Measurements from ENCODE around the gene TMEFF2. TPM values are rescaled to one million over a fixed set of nuclear protein-coding genes. Genes with fewer than 3 reads are reported as not detected.

The TMEFF2 gene
- total RNA-seq, 1 experiment from 2014 or later, result 2.2 TPM

DNA sequence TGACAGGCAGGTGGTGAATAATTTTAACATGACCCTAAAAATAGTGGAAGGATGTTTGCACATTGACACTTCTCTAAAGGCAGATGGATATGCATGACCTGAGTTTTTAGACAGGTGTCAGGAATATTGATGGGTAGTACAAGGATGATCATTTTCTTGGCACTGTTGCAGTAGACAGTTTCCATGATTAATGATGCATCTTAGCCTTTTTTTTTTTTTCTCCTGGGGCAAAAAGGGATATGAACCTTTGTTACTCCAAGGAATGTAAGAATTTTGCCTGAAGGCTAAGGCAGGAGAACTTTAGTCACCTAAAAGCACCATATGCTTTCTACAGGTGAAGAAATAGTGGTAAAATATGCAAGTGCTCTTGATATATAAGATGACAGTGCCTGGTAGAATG, 211.5 kb downstream of the TMEFF2 start:
- Histone ChIP-seq H3K4me3 (no peak overlapping the region), H3K36me3 (no peaks in the 10 kb centered on the region), H3K9me3 (no peaks in the 10 kb centered on the region), H3K27me3 (no peaks in the 10 kb centered on the region)
- no peak for DNase-seq

GRCh38 chr2:191981706-191982105, 213.0 kb downstream of the TMEFF2 start:
- H3K9me3 ChIP-seq, result no peaks in the 10 kb centered on the region
- no peaks in the 10 kb centered on the region for H3K36me3 ChIP-seq
- DNase-seq, result no peak
- no peak overlapping the region for H3K4me3 ChIP-seq
- no peaks in the 10 kb centered on the region for H3K27me3 ChIP-seq

DNA sequence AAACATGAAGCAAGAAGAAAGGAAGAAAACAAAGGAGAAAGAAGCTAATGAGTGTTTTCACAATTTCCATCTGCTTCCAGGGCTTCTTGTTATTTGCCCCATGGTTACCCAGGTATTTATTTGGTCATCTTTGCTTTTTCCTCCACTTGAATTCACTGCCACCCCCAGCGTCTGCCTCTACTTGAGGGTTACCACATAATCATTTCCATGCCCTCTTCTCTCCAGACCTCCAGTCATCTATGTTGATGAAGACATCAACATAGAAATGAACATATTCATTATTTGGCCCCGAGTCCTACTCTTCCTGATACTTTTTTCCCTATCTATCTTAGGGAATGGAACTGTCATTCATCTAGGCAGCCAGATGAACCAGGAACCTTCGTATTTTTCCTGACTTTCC, 214.2 kb downstream of the TMEFF2 start:
- no peaks in the 10 kb centered on the region for H3K9me3 ChIP-seq
- DNase-seq, result no peak
- H3K36me3 ChIP-seq, result no peaks in the 10 kb centered on the region
- no peaks in the 10 kb centered on the region for H3K27me3 ChIP-seq
- no peak overlapping the region for H3K4me3 ChIP-seq

DNA sequence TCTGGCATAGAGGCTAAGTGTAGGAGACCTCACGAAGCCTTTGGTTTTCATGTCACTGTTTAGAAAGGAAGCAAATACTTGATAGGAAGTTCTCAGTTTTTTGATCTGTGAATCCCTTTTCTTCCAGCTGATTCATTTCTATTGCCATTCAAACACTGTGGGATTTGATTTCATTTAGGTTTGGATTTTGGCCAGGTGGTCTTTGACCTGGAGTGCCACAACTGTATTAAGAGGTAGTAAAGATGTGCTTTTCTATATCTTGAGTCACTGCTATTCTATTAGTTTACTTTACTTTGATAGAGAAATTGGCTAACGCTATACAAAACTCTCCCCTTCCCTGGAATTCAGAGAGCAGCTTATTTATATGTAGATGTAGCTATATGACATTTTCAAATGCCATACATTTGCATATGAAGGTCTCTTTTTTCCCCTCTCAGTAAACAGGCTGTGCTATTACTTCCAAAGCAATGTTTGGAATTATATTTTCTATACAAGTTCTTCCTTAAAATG, 215.5 kb downstream of the TMEFF2 start:
- no peak overlapping the region for H3K4me3 ChIP-seq
- DNase-seq, result no peak
- no peaks in the 10 kb centered on the region for H3K36me3 ChIP-seq
- H3K27me3 ChIP-seq, result no peaks in the 10 kb centered on the region
- H3K9me3 ChIP-seq, result no peaks in the 10 kb centered on the region

GRCh38 chr2:191977754-191978153, 217.0 kb downstream of the TMEFF2 start:
- H3K36me3 ChIP-seq, result no peaks in the 10 kb centered on the region
- DNase-seq, result no peak
- H3K4me3 ChIP-seq, result no peak overlapping the region
- H3K9me3 ChIP-seq, result no peaks in the 10 kb centered on the region
- no peaks in the 10 kb centered on the region for H3K27me3 ChIP-seq

DNA sequence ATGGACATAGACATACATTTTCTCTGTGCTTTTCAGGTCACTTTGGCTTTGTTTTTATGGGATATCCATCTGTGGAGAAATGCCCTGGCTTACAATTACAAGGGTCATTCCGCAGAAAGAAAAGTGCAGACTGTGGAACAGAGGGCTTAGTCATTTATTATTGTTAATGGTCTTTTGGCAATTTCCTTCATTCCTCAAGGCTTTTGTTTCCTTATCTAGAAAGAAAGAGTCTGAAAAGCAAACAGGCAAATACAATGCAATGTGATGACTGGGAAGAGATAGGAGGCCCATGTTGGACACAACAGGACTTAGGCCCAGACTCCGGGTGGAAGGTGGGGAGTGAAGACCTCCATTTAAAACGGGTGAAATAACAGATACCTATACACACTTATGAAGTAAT, 218.3 kb downstream of the TMEFF2 start:
- Histone ChIP-seq H3K9me3 (no peaks in the 10 kb centered on the region), H3K27me3 (no peaks in the 10 kb centered on the region), H3K36me3 (no peaks in the 10 kb centered on the region), H3K4me3 (no peak overlapping the region)
- DNase-seq, result no peak

DNA sequence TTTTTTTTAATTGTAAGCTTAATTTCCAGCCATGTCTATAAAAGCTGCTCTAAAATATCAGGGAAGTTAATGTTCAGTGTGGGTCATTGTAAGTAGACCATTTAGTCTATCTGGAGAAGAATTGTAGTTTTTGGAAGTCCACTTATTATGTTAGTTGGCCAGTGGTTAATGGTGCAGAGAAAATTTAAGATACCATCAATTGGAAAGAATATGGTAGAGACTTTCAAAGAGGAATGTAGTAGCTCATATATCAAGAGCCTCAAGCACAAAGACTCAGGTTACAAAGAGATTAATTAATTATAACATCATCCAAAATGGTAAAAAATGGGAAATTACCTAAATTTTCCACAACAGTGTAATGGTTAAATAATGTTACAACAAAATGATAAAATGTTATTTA, 220.1 kb downstream of the TMEFF2 start:
- no peaks in the 10 kb centered on the region for H3K9me3 ChIP-seq
- H3K36me3 ChIP-seq, result no peaks in the 10 kb centered on the region
- no peaks in the 10 kb centered on the region for H3K27me3 ChIP-seq
- DNase-seq, result no peak
- H3K4me3 ChIP-seq, result no peak overlapping the region

DNA sequence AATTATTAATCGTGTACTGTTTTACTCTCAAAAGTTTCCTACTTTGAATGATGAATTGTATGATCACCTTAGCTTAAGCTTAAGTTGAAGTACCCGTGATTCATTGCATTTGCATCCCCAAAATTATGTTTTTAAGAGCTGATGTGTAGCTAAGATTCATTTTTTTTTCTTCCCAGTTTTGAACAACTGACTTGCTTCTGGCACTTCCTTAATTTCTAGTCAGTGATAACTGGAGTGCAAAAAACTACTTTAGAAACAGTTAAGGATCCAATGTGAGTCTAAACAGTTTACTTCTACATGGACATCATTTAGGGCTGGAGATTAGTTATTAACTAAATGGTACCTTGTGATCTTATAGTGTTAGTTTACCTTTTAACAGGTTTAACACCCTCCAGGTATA, 223.9 kb downstream of the TMEFF2 start:
- H3K4me3 ChIP-seq, result no peak overlapping the region
- H3K36me3 ChIP-seq, result no peaks in the 10 kb centered on the region
- no peaks in the 10 kb centered on the region for H3K27me3 ChIP-seq
- H3K9me3 ChIP-seq, result no peaks in the 10 kb centered on the region
- DNase-seq, result no peak

GRCh38 chr2:191968120-191968519, 226.6 kb downstream of the TMEFF2 start:
- H3K27me3 ChIP-seq, result no peaks in the 10 kb centered on the region
- H3K36me3 ChIP-seq, result no peaks in the 10 kb centered on the region
- no peaks in the 10 kb centered on the region for H3K9me3 ChIP-seq
- H3K4me3 ChIP-seq, result no peak overlapping the region
- DNase-seq, result no peak

DNA sequence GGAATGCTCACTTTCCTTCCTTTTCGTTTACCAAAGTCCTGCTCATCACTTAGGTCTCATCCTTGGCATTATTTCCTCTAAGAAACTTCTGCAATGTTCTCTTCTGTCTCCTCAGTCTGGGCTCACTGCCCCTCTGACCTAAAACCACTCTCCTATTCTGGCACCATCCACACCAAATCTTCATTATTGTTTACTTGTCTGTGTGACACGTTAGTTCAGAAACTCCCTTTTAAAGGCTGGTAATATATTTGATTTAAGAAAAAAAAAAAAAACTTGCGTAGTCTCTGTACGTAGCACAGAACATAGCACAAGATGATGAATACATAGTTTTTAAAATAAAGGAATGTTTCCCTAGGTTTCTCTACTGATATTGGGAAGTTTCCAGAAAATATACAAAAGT, 229.0 kb downstream of the TMEFF2 start:
- no peaks in the 10 kb centered on the region for H3K9me3 ChIP-seq

GRCh38 chr2:191961556-191961955, 233.2 kb downstream of the TMEFF2 start:
- Histone ChIP-seq H3K36me3 (no peaks in the 10 kb centered on the region), H3K27me3 (no peaks in the 10 kb centered on the region), H3K9me3 (no peaks in the 10 kb centered on the region), H3K4me3 (no peak overlapping the region)
- no peak for DNase-seq

More for the DNA sequence above, 229.0 kb downstream of the TMEFF2 start:
- H3K36me3 ChIP-seq, result no peaks in the 10 kb centered on the region
- H3K4me3 ChIP-seq, result no peak overlapping the region
- DNase-seq, result no peak
- no peaks in the 10 kb centered on the region for H3K27me3 ChIP-seq

DNA sequence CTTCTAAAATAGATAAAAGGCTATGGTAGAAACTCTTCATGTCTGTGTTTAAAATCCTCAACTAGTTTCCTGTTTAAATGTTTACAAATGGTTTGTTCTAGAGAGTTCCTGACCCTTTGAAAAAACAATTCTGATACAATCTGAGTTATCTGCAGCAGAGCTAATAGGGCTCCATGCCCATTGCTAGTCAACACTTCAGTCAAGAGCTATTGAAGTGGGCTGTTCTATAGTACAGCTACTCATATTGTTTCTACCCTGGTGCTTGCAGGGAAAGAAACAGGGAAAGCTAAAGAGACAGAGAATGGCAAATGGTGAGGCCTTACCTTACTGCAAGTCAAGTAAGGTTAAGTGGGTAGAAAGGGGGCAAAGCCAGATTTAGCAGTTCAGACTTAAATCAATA, 235.5 kb downstream of the TMEFF2 start:
- no peak overlapping the region for H3K4me3 ChIP-seq
- H3K9me3 ChIP-seq, result no peaks in the 10 kb centered on the region
- no peaks in the 10 kb centered on the region for H3K27me3 ChIP-seq
- no peak for DNase-seq
- no peaks in the 10 kb centered on the region for H3K36me3 ChIP-seq

DNA sequence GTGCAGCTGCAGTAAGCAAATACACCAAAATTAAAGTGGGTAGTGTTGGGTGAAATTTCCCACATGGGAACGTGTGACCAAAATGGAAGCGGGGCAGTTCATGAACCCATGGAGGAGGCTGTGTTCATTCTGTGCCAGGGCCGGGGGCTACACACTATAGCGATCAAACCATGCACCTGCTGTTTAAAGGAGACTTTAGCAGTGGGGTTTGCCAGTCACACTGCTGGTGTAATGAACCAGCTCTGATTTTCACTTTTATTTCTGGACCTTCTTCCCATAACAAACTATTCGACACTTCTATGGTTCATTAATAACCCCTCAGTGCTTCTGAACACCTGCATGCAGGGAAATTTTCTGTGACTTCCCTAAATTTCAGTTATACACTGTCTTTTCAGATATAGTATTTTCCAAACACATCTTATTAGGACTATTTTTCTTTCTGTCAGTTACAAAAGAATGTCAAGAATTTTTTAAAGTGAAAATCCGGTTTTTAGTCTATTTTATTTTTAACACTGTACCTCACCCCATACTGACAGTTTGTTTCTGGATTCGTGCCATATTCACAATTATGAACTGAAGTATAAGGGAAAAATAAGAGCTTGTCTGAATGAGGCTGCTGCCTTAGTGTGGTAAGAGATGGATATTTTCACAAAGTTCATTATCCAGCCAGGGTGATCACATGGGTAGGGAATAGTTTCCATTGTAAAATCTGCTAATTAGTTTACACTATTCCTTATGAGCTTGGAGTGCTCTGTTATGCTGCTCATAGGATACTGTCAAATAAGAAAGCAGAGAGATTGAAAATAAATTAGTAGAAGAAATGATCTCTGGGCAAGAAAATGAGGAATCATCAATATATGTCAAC, 236.5 kb downstream of the TMEFF2 start:
- DNase-seq, result no peak
- no peaks in the 10 kb centered on the region for H3K27me3 ChIP-seq
- H3K4me3 ChIP-seq, result no peak overlapping the region
- no peaks in the 10 kb centered on the region for H3K9me3 ChIP-seq
- no peaks in the 10 kb centered on the region for H3K36me3 ChIP-seq

DNA sequence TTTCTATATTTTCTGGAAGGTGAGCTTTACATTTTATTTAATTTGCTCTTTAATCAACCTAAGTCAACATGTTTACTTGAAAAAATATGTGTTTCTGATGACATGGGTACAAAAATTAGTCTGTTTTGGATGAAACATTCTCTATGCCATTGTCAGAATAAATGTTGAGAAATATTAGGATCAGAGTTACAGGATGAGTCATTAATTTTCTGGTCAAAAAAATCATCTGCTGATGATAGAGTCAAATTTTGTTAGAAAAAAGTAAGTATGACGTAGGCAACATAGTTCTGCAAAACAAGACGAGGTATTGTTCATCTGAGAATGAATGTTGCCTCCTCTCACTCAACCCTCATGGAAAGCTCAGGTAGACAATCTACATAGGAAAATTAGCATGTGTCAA, 240.3 kb downstream of the TMEFF2 start:
- no peaks in the 10 kb centered on the region for H3K27me3 ChIP-seq
- no peaks in the 10 kb centered on the region for H3K36me3 ChIP-seq
- no peaks in the 10 kb centered on the region for H3K9me3 ChIP-seq
- DNase-seq, result no peak
- H3K4me3 ChIP-seq, result no peak overlapping the region

GRCh38 chr2:191952515-191953270, 242.0 kb downstream of the TMEFF2 start:
- H3K9me3 ChIP-seq, result no peaks in the 10 kb centered on the region
- H3K27me3 ChIP-seq, result no peaks in the 10 kb centered on the region
- H3K4me3 ChIP-seq, result no peak overlapping the region
- no peaks in the 10 kb centered on the region for H3K36me3 ChIP-seq
- no peak for DNase-seq

DNA sequence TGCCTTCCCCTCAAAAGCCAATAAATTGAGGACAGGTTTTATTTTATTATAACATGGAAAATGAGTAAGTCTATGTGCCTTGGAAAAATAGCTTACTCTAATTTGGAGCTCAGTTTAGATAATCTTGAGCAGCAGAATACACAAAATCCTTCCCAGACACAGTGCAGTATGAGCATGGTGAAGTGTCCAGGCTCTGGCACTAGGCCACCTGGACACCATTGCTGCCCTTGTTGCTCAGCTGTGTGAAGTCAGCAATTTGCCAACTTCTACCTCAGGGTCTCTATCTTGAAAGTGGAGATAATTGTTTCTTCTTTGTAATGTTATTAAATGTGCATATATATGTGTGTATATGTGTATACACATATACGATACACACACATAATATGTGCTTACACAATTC, 242.9 kb downstream of the TMEFF2 start:
- DNase-seq, result no peak
- no peaks in the 10 kb centered on the region for H3K9me3 ChIP-seq
- H3K27me3 ChIP-seq, result no peaks in the 10 kb centered on the region
- no peaks in the 10 kb centered on the region for H3K36me3 ChIP-seq
- H3K4me3 ChIP-seq, result no peak overlapping the region

DNA sequence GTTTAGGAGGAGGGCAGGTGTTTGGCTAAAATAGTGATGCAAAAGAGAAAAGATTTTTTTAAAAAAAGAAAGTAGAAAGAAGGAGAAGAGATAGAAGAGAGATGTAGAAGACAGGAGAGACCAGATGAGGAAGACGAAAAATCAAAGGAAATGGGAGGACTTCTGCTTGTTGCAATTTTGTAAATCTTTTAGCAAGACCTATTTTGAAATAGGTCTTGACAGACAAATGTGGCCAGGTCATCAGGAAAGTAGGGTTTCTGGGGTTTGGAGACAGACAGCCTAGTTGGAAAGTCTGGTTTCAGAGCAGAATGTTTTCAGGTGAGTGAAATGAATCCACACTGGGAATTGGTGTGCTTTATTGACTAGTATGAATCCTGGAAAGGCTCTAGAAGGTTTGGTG, 243.4 kb downstream of the TMEFF2 start:
- no peaks in the 10 kb centered on the region for H3K9me3 ChIP-seq
- DNase-seq, result no peak
- no peak overlapping the region for H3K4me3 ChIP-seq
- no peaks in the 10 kb centered on the region for H3K27me3 ChIP-seq
- H3K36me3 ChIP-seq, result no peaks in the 10 kb centered on the region
